IMR-90 (cell line): Measurements from ENCODE around the gene CSNK2A3. TPM values are rescaled to one million over a fixed set of nuclear protein-coding genes. Genes with fewer than 3 reads are reported as not detected.

ENCODE experiments used
- ATAC-seq: fragments of 200-7000 bp; cut with Tn5 transposase; 2 replicates; pipeline ENCODE4 v1.9.1; 2020; ENCODE audit warnings: low read depth, mild to moderate bottlenecking, moderate library complexity
- BruUV-seq: library from RNA; stranded (reverse); fragments of 400-500 nt; replicated peaks from 2 replicates; lab custom pipeline; 2021; lab: Mats Ljungman, UMichigan
- CTCF ChIA-PET: fragments of 300-600 bp; formaldehyde crosslinking; extraction: SDS; loops from one replicate; lab custom pipeline; 2021; ENCODE audit warnings: antibody characterized with exemption; lab: Yijun Ruan, JAX
- POLR2A ChIA-PET: fragments of 300-600 bp; sonication (Branson Sonifier 250); formaldehyde crosslinking; loops from one replicate; lab custom pipeline; 2022; ENCODE audit warnings: antibody characterized with exemption; ENCODE audit not compliant: unreplicated experiment; lab: Charles Lee
- DNase-seq: peaks from one replicate; pipeline ENCODE4 v3.0.0; 2013
- H2AFZ ChIP-seq: replicated peaks from 2 replicates; pipeline ENCODE3; 2013; ENCODE audit warnings: low read length, mild to moderate bottlenecking; ENCODE audit not compliant: poor library complexity
- H2AK5ac ChIP-seq: 2 replicates; pipeline ENCODE4 v1.6.1; 2013; ENCODE audit warnings: low read depth, low read length, inconsistent platforms
- H2AK9ac ChIP-seq: replicated peaks from 2 replicates; pipeline ENCODE3; 2013; ENCODE audit warnings: mild to moderate bottlenecking, low read depth, low read length, moderate library complexity; ENCODE audit not compliant: poor library complexity
- H2BK120ac ChIP-seq: 2 replicates; pipeline ENCODE4 v1.6.1; 2013; ENCODE audit warnings: low read depth, low read length, inconsistent platforms
- H2BK15ac ChIP-seq: 3 replicates; pipeline ENCODE4 v1.6.1; 2013; ENCODE audit warnings: low read depth, low read length, inconsistent platforms
- H2BK20ac ChIP-seq: 2 replicates; pipeline ENCODE4 v1.6.1; 2013; ENCODE audit warnings: low read depth, mild to moderate bottlenecking, inconsistent platforms, low read length, moderate library complexity
- H2BK5ac ChIP-seq: 2 replicates; pipeline ENCODE4 v1.6.1; 2013; ENCODE audit warnings: mild to moderate bottlenecking, low read depth, low read length, inconsistent platforms; ENCODE audit not compliant: poor library complexity, severe bottlenecking
- H3K14ac ChIP-seq: replicated peaks from 2 replicates; pipeline ENCODE4 v1.6.1; 2013; ENCODE audit warnings: low read depth, low read length, inconsistent platforms
- H3K18ac ChIP-seq: 2 replicates; pipeline ENCODE4 v1.6.1; 2013; ENCODE audit warnings: low read depth, low read length, control low read depth
- H3K23ac ChIP-seq: 2 replicates; pipeline ENCODE4 v1.6.1; 2013; ENCODE audit warnings: low read depth, low read length, inconsistent platforms
- H3K27ac ChIP-seq: 2 replicates; pipeline ENCODE4 v1.5.1; 2013; ENCODE audit warnings: mild to moderate bottlenecking, control low read depth, low read length; ENCODE audit not compliant: insufficient read depth
- H3K27me3 ChIP-seq: 2 replicates; pipeline ENCODE4 v1.6.1; 2013; ENCODE audit warnings: low read length; ENCODE audit not compliant: control insufficient read depth, insufficient read depth
- H3K36me3 ChIP-seq: 2 replicates; pipeline ENCODE4 v1.6.1; 2013; ENCODE audit warnings: low read length, mixed read lengths; ENCODE audit not compliant: control insufficient read depth, insufficient read depth
- H3K4ac ChIP-seq: 2 replicates; pipeline ENCODE4 v1.6.1; 2013; ENCODE audit warnings: low read depth, low read length, inconsistent platforms
- H3K4me1 ChIP-seq: 2 replicates; pipeline ENCODE4 v1.6.1; 2013; ENCODE audit warnings: low read length, mixed read lengths; ENCODE audit not compliant: control insufficient read depth, insufficient read depth
- H3K4me2 ChIP-seq: 2 replicates; pipeline ENCODE4 v1.6.1; 2013; ENCODE audit warnings: low read depth, mild to moderate bottlenecking, control low read depth, low read length, moderate library complexity
- H3K4me3 ChIP-seq: 2 replicates; pipeline ENCODE4 v1.5.1; 2013; ENCODE audit warnings: low read depth, mild to moderate bottlenecking, control low read depth, low read length, moderate library complexity; ENCODE audit not compliant: insufficient read depth
- H3K56ac ChIP-seq: 2 replicates; pipeline ENCODE4 v1.6.1; 2013; ENCODE audit warnings: low read length, inconsistent platforms; ENCODE audit not compliant: insufficient read depth; ENCODE audit errors: extremely low read depth
- H3K79me1 ChIP-seq, 2 experiments: 2 replicates each; pipeline ENCODE4 v1.6.1; 2013; ENCODE audit warnings: low read length in 2 of 2, inconsistent platforms in 1 of 2, low read depth in 1 of 2
- H3K9ac ChIP-seq: 2 replicates; pipeline ENCODE4 v1.6.1; 2013; ENCODE audit warnings: low read depth, low read length, control low read depth
- H3K9me1 ChIP-seq: 2 replicates; pipeline ENCODE4 v1.6.1; 2013; ENCODE audit warnings: low read length, inconsistent platforms; ENCODE audit not compliant: insufficient read depth
- H3K9me3 ChIP-seq: 2 replicates; pipeline ENCODE4 v1.6.1; 2013; ENCODE audit warnings: low read length; ENCODE audit not compliant: control insufficient read depth, insufficient read depth
- H4K20me1 ChIP-seq: 2 replicates; pipeline ENCODE4 v1.6.1; 2013; ENCODE audit warnings: low read length, inconsistent platforms; ENCODE audit not compliant: insufficient read depth
- H4K5ac ChIP-seq: 2 replicates; pipeline ENCODE4 v1.6.1; 2013; ENCODE audit warnings: mild to moderate bottlenecking, low read depth, low read length, control low read depth
- H4K8ac ChIP-seq, 2 experiments: 2 replicates each; pipeline ENCODE4 v1.6.1; 2013; ENCODE audit warnings: low read depth in 2 of 2, low read length in 2 of 2, control low read depth in 1 of 2, inconsistent platforms in 1 of 2
- H4K91ac ChIP-seq: 2 replicates; pipeline ENCODE4 v1.6.1; 2013; ENCODE audit warnings: low read depth, low read length, inconsistent platforms; ENCODE audit not compliant: insufficient read depth
- CEBPB ChIP-seq: IDR thresholded peaks from 2 replicates; pipeline ENCODE4 v1.6.1; 2012; ENCODE audit warnings: low read depth, low read length, improper control_type of control experiment
- FOS ChIP-seq: fragments of 150-350 bp; IDR thresholded peaks from 2 replicates; pipeline ENCODE4 v1.6.1; 2016; ENCODE audit warnings: low read depth, low read length
- MAFK ChIP-seq: IDR thresholded peaks from 2 replicates; pipeline ENCODE4 v1.6.1; 2012; ENCODE audit warnings: low read depth, low read length, improper control_type of control experiment
- MAZ ChIP-seq: IDR thresholded peaks from 2 replicates; pipeline ENCODE4 v1.6.1; 2012; ENCODE audit warnings: low read depth, mild to moderate bottlenecking, low read length, improper control_type of control experiment, moderate library complexity, borderline replicate concordance
- RAD21 ChIP-seq: IDR thresholded peaks from 2 replicates; pipeline ENCODE4 v1.6.1; 2012; ENCODE audit warnings: low read length, improper control_type of control experiment
- RCOR1 ChIP-seq: IDR thresholded peaks from 2 replicates; pipeline ENCODE4 v1.6.1; 2012; ENCODE audit warnings: mild to moderate bottlenecking, low read length, improper control_type of control experiment; ENCODE audit not compliant: insufficient replicate concordance
- WGBS, 2 experiments: methylation state at CpG; one replicate each; pipeline versions ENCODE4 v1.1.5 to v1.1.7; 2013; ENCODE audit warnings: missing lambda C conversion rate in 2 of 2; ENCODE audit not compliant: insufficient read length in 1 of 2; ENCODE audit errors: extremely low coverage in 2 of 2; 5-methylcytosine and 5-hydroxymethylcytosine counted together
- dilution Hi-C: fragments of 300-500 bp; cut with HindIII; formaldehyde crosslinking; loops from one replicate; pipeline ENCODE4 v1.14.3; 2018; ENCODE audit warnings: low sequenced_read_pairs; ENCODE audit not compliant: unreplicated experiment
- in situ Hi-C: fragments of 300-500 bp; cut with MboI; formaldehyde crosslinking; loops from 3 replicates; pipeline ENCODE4 v1.14.3; 2019; ENCODE audit warnings: low sequenced_read_pairs, inconsistent platforms, mixed read lengths
- intact Hi-C: fragments of 100-400 bp; cut with micrococcal nuclease; formaldehyde crosslinking; loops from 2 replicates; pipeline ENCODE4 v1.10.0; 2022
- polyA plus RNA-seq, 3 experiments: library from polyadenylated mRNA; depleted of rRNA; stranded (reverse); fragments of >200 nt; gene quantifications; 2 replicates each; pipeline ENCODE4 v1.2.3, GENCODE V29; 2012; ENCODE audit warnings: low replicate concordance in 1 of 3
- total RNA-seq: library from RNA; depleted of rRNA; stranded (reverse); fragments of >200 nt; gene quantifications from 2 replicates; pipeline ENCODE4 v1.2.3, GENCODE V29; 2012

Gene CSNK2A3
- total and polyA plus RNA-seq, 2 of the 4 experiments (the other 2 are of a cell fraction): 1.2 to 3.2 TPM

DNA sequence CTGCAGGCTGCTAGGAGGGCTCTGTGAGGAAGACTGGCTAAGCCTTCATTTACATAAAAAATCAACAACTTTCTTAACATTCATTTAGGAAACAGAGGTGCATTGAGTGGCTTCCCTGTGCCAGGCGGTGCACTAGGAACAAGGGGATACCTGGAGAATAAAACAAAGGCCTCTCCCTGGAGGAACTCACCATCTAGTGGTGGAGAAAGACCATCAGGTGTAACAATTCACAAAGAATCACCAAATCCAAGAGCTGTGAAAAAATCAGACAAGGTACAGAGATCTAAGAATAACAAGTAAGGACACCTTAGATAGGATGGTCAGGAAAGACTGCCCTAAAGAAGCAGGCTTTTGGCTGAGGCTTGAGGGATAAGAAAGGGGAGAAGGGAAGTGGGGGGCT is 40.3 kb downstream of the CSNK2A3 start:
- ATAC-seq (no peak), DNase-seq (no peak)
- Histone ChIP-seq H2BK5ac (no peak overlapping the region), H3K4me2 (no peak overlapping the region), H2BK120ac (no peak overlapping the region), H2BK20ac (no peak overlapping the region), H3K18ac (no peak overlapping the region), H2BK15ac (no peak overlapping the region), H3K56ac (no peak overlapping the region), H3K27ac (no peak overlapping the region), H3K36me3 (no peaks in the 10 kb centered on the region), H3K4me1 (peaks cover 8% of the 10 kb centered on the region; the same call in 1 of the 2 replicates), H3K14ac (no peak overlapping the region), H3K9me1 (no peaks in the 10 kb centered on the region), H4K20me1 (no peaks in the 10 kb centered on the region), H3K9ac (no peak overlapping the region), H4K91ac (no peak overlapping the region), H3K4me3 (no peak overlapping the region), H3K23ac (no peak overlapping the region), H4K8ac (no peak overlapping the region), H4K5ac (no peak overlapping the region), H2AK5ac (no peak overlapping the region), H3K27me3 (peaks cover 3% of the 10 kb centered on the region; the same call in 1 of the 2 replicates), H2AFZ (no peak overlapping the region), H3K79me1 (no peaks in the 10 kb centered on the region), H2AK9ac (no peak overlapping the region), H3K9me3 (no peaks in the 10 kb centered on the region), H3K4ac (no peak overlapping the region)
- no TSS peak for BruUV-seq
- no CpG with 5 or more reads among the region's 1 CpG for WGBS, 2 experiments
- CTCF ChIA-PET: no interaction called here
- in situ Hi-C loops: no loop called here
- TF ChIP-seq FOS (no peak), RAD21 (no peak), CEBPB (no peak), RCOR1 (no peak), MAZ (no peak), MAFK (no peak)
- POLR2A ChIA-PET: no interaction called here
- dilution Hi-C loops: no loop called here
- intact Hi-C loops: no loop called here
